GM12878 (cell line): ENCODE measurements around the gene PMAIP1. TPM values are rescaled to one million over a fixed set of nuclear protein-coding genes. Genes with fewer than 3 reads are reported as not detected.

Experiments used
- ATF2 ChIP-seq: IDR thresholded peaks from 2 replicates; pipeline ENCODE4 v1.6.1; 2012; ENCODE audit warnings: low read length, inconsistent platforms
- E2F8 ChIP-seq: fragments of 450-650 bp; IDR thresholded peaks from 2 replicates; pipeline ENCODE4 v1.6.1; 2018; ENCODE audit warnings: mild to moderate bottlenecking, low read depth, moderate library complexity; ENCODE audit not compliant: partially characterized antibody
- EGR1 ChIP-seq, 2 experiments: IDR thresholded peaks; 1 replicate in 1 of 2; 2 replicates in 1 of 2; pipeline ENCODE4 v1.6.1; 2011 to 2012; ENCODE audit warnings: low read depth in 2 of 2, low read length in 2 of 2, borderline replicate concordance in 1 of 2, mild to moderate bottlenecking in 1 of 2, moderate library complexity in 1 of 2
- GATAD2B ChIP-seq: fragments of 450-650 bp; conservative IDR thresholded peaks from 2 replicates; pipeline ENCODE4 v1.6.1; 2017; ENCODE audit warnings: low read depth, mild to moderate bottlenecking, moderate library complexity
- SUZ12 ChIP-seq: fragments of 200-600 bp; sonication (generic); IDR thresholded peaks from one replicate; pipeline ENCODE4 v1.6.1; 2018; ENCODE audit warnings: antibody characterized with exemption, mild to moderate bottlenecking; ENCODE audit not compliant: unreplicated experiment
- ZNF217 ChIP-seq: fragments of 450-650 bp; IDR thresholded peaks from 2 replicates; pipeline ENCODE4 v1.6.1; 2017; ENCODE audit warnings: antibody characterized with exemption, mild to moderate bottlenecking
- ZZZ3 ChIP-seq: IDR thresholded peaks from 2 replicates; pipeline ENCODE4 v1.6.1; 2011; ENCODE audit warnings: low read depth; ENCODE audit not compliant: control insufficient read depth, insufficient read length
- polyA plus RNA-seq, 11 experiments: library from polyadenylated mRNA; depleted of rRNA in 4 of 11; unstranded in 6 of 11; stranded (reverse) in 5 of 11; fragments of >200 nt; fragmentation: Nextera tagmentation in 4 of 11; fragmentation: Illumina TruSeq in 1 of 11; extraction: Ambion mirVana in 4 of 11; extraction: Trizol in 1 of 11; gene quantifications; 1 replicate in 1 of 11; 2 replicates in 10 of 11; pipeline versions ENCODE4 v1.2.1 to v1.2.3, GENCODE V29; 2011 to 2016; ENCODE audit warnings: inconsistent platforms in 2 of 11, missing spikeins in 2 of 11, low read depth in 1 of 11
- total RNA-seq, 4 experiments: library from RNA; depleted of rRNA in 3 of 4; stranded (reverse); fragments of >200 nt in 3 of 4; fragmentation: Illumina TruSeq in 1 of 4; extraction: Trizol in 1 of 4; gene quantifications; 2 replicates each; pipeline versions ENCODE4 v1.2.1 to v1.2.3, GENCODE V29; 2013 to 2021

Gene PMAIP1
- total and polyA plus RNA-seq, 10 of the 15 experiments (the other 5 are each of a cell fraction or from before 2014, with no cell fraction given) = 74.0 to 219 (median 112) TPM

- TF ChIP-seq E2F8 (no peak), SUZ12 (no peak), ZNF217 (no peak), ATF2 (peak; percentile 29; the same call in 1 of the 2 replicates), ZZZ3 (no peak), GATAD2B (no peak), EGR1 (IDR thresholded peaks at IDR 0.05; ENCODE audit: borderline replicate concordance in 1 of 2, low read depth in 2 of 2, low read length in 2 of 2) (no peak)
- TF ChIP-seq, all 136 proteins: peak for 9
Observed at GRCh38 chr18:59878644-59879043, 21.2 kb upstream of the PMAIP1 start (continued).
